A172 (cell line): ENCODE measurements around the gene FRAS1. TPM values are rescaled to one million over a fixed set of nuclear protein-coding genes. Genes with fewer than 3 reads are reported as not detected.
"Not testable (repeated sequence)": the region's sequence is repeated elsewhere in the genome, so short reads cannot be mapped to it uniquely, and the experiment has no call there.

ENCODE experiments used
- DNase-seq: peaks from one replicate; pipeline ENCODE4 v3.0.0-alpha.2; 2015; ENCODE audit warnings: low spot score
- total RNA-seq: library from RNA; depleted of rRNA; stranded (reverse); fragments of >200 nt; shearing (Covaris generic); gene quantifications from 2 replicates; pipeline ENCODE4 v1.2.3, GENCODE V29; 2014

FRAS1 gene
- total RNA-seq, 1 experiment from 2014 or later: 0.81 TPM

DNA sequence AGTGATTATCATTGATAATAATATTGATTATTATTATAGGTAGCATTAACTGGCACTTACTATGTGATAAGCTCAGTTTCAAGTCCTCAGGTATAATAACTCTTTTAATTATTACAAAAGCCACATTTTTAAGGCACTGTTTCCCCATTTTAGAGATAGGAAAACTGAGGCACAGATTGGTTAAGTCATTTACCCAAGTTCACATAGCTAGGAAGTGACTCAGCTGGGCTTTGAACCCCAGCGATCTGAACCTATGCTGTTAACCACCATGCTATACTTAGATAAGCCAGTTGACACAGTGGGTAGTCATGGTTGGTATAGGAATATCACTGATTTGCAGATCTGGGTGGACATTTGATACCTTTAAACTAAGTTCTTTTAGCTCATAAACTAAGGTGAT lies 110.4 kb downstream of the FRAS1 start:
- no peak for DNase-seq

DNA sequence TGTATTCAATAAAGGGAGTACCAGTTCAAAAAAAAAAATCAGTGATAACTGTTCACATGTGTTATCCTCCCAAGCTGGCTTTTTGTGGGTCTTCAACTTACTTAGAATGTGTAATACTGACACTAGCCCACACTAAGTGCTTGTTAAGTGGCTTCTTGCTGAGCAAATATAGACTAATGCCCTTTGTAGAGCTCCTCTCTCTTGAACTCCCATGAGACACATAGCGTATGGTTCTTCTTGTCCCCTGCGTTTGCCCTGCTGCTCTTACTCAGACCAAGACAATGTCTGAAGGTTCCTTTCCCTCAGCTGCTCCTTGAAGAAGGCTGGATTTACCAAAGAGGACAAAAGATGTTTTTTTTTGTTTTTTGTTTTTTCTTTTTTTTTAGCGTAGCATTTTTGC lies 110.9 kb downstream of the FRAS1 start:
- no peak for DNase-seq

DNA sequence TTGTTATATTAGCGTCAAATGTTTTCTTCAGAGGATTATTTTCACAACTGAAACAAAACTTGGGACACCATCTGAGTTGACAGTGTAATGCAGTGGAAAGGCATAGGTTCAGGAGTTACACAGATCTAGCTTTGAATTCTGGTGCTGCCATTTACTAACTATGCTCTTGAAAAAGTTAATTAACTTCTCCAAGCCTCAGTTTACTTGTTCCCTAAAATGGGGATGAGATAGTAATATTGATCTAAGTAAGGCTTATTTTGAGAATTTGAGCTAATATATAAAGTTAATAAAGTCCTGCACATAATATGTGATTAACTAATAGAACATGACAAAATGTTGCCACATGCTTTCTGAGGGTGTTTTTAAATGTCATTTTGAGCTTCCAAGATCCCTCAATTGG lies 112.6 kb downstream of the FRAS1 start:
- DNase-seq: no peak

DNA sequence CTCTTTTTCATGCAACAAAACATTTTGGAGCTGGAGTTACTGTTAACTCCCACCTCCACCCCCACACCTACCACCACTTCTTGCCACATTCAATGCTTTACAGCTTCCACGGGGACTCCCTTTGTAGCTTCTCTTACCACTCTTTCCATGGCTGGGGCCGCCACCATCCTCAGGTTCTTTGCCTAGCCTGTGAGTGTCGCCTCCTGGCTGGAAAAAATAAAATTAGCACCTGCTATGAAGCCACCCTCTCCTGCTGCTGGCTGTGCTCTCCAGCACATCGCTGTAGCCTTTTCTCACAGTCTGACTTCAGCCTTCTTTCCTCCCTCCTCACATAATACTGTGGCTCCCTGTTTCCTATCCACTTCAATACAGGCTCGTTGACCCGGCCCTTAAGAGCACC lies 114.4 kb downstream of the FRAS1 start:
- no peak for DNase-seq

DNA sequence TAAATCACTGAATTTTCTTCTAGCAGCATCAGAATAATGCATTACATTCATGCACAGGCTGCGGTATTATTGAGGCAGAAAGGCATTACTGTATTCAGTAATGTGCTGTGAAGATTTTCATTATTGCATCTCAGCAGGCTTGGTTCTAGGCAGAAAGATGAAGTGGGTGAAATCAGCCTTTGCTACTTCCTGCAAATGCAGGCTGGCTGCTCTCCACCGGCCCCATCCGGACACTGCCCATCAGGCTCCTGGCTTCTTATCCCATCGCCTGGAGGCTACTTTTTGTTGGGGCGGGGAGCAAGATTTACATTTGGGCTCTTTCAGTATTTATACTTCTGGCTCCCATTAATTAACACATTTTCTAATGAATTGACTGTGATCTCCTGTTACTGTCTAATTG lies 117.8 kb downstream of the FRAS1 start:
- DNase-seq: no peak

DNA sequence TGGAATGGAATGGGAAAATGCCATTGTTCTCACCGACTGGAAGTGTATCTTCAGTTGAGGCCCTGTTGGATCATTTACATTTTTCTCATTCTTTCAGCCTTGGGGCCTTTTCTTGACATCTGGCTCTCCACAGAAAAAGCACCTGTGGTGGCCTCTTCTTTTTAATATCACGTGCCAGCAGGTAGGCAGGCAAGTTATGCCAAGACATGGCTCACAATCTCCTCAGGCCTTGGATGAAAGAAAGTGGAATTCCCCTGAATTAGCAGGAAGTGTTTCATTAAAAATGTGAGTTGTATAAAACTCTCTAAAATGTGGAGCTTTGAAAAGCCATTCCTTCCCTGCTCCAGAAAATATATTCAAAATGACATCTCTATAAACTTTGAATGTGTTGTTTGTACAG lies 122.1 kb downstream of the FRAS1 start:
- DNase-seq: no peak

DNA sequence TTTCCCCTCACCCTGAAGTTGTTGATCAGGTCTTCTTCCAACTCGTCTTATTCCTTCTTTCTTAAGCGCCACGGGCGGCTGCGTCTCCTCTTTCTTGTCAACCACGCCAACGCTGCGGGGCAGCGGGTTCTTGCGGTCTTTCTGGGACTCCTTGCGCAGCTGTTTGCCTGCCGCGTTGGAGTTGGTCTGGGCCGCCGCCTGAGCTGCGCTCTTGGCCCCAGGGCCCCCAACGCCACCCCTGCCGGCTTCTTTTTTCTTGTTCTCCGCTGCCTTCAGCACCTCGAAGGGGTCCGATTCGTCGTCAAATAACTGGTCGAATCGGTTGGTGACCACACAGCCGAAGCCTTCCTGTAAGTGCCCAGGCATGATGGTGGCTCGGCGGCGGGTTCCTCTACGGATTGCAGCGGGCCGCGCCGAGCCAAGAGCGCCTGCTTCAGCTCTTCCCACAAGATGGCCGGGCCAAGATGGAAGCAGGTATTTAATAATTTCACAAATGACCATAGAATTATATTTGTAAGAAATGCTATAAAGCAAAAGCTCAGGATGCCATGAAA lies 124.6 kb downstream of the FRAS1 start:
- not testable (repeated sequence) for DNase-seq

DNA sequence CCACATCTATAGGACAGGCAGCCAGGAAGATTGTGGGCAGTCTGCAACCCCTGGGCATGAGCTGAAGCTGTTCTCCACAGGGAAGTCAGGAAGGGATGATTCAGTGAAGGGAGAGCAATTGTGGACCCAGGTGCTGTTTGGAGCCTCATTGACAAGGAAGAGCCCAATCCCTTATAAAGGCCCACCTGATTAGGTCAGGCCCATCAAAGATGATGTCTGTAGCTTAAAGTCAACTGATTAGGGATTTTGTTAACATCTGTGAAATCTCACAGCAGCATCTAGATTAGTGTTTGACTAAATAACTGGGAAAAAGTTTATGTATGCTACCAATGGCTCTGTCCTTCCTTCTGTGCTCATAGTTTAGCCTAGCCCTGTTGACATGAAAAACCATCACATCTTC lies 127.5 kb downstream of the FRAS1 start:
- no peak for DNase-seq

DNA sequence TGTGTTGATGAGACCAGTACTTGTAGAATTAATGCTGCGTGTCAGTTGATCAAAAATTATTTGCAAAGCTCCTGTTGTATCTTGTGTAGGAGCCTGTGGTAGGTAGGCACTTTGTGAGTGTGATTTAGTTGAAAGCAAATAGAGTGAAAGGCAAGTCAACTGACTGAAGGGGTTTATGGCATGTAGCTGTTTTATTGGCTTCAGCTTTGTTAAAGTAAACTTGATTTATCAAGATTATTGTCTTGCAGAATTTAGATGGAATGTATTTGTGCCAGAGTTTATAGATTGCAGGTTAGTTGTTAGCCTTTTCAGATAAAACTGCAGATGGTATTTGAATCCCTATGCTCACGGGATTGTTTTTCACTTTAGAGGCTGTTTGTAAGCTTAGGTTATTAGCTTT lies 128.0 kb downstream of the FRAS1 start:
- DNase-seq: no peak

DNA sequence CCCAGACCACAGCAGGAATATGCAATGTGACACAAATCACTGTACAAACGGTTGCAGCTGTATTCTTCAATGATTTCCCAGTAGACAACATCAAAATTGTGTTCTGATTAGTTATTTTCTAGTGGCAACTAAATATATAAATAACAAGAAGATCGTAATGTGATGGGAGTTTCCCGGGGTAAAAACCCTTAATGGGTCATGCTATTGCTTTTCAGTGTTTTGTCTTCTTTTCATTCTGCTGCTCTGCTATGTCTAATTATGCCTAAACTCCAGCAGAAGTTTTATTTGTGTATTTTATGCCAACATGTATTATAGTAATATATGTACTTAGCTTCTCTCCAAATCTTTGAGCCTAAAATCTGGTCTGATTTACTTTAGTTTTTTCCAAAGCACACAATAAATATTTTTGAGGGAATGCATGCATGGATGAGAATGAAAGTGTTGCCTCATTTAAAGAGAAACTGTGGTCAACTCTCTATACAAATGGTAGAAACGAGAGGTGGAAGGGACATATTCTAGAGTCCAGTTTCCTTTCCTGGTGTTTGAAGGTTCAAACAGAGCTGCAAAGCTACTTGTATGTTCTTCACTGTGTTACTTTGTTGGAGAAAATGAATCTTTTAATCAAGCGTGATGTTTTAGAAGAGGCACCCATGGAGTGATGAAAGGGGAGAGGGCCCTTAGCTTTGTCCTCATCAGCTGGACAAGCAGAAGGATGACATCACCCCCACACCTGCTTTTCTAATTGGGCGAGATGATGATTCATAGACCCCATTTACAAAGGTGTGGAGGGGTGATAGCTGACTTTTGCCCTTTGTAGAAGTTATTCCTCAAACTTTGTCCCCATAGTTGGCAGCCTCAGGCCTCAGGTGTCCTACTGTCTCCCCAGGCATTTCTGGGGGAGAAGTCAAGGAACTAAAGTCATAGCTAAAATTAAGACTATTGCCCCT lies 129.7 kb downstream of the FRAS1 start:
- DNase-seq: no peak

DNA sequence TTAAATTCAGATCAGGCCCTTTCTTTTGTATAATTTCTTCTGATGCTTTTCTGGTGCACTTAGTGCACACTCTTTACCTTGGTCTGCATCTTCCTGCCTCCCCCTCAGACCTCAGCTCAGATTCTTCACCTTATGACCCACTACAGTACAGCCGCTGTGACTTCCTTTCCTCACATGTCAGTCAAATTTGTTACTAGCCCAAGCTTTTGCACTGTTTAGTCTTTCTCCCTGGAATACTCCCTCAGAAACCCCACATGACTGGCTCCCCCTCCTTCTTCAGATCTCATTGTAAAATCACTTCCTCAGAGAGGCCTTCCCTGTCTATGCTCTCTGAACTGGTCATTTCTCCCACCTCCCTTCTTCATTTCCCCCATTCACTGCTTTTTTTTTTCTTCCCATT lies 132.9 kb downstream of the FRAS1 start:
- no peak for DNase-seq

DNA sequence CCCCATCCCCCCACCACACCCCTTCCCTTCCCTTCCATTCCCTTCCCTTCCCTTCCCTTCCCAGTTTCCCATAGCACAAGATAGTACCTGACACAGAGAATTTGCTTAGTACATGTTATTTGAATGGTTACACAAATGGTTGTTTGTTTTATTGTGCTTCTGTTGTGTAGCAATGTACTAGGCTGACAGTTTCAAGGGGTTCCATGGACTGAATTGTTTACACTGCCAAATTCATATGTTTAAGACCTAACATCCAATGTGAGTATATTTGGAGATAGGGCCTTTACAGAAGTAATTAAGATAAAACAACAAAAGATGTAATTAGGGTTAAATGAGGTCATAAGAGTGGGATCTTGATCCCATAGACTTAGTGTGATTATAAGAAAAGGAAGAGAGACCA lies 133.5 kb downstream of the FRAS1 start:
- DNase-seq: no peak

DNA sequence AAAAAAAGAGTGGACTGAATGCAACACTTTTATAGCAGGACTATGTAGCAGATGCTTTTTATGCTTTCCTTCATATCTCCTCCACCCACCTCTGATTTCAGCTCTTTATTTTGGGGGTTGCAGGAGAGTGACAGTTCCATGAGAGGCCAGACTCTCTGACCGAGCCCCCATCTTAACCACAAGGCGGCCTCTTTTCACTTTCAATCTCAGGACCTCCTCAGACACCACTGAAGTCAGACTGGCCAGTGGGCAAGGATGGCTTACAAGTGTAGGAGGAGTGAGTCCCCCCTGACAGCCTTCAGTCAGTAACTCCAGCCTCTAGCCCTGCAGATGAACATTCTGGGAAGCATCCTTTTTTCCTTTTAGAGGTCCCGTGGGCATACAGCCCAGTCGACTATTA lies 140.8 kb downstream of the FRAS1 start:
- DNase-seq: no peak

DNA sequence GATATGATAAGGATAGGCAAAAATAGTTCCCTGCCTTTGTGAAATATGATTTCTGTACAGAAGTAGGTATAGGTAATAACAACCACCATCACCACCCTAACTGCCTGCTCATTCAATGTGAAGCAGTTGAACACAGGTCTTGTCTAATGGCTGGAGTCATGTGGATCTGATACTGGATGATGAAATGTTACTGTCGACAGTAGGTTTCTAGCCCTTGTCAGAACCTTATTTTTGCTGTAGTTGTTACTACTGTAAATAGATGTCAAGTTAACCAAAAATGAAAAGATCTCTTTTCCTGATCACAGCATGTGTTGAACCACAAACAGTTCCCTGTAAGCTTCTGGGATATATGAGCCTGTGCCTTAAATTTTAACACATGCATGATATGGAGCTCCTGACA lies 142.9 kb downstream of the FRAS1 start:
- no peak for DNase-seq

DNA sequence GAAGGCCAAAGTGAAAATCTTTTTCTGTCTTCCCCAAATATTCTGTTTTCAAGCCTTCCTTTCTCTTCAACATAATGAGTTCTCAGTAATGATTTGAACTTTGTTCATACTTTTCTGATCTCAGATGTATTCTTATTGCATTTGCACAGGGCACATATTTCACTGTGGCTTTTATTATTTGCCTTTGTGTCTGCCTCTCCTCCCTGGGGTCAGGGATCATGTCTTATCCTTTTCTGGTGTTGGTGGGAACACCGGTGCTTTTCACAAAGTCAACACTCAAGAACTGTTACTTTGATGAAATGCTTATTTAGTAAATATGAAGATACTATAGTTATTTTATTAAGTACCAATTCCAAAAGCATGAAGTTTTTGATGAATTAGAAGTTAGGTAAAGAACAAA lies 143.8 kb downstream of the FRAS1 start:
- no peak for DNase-seq

DNA sequence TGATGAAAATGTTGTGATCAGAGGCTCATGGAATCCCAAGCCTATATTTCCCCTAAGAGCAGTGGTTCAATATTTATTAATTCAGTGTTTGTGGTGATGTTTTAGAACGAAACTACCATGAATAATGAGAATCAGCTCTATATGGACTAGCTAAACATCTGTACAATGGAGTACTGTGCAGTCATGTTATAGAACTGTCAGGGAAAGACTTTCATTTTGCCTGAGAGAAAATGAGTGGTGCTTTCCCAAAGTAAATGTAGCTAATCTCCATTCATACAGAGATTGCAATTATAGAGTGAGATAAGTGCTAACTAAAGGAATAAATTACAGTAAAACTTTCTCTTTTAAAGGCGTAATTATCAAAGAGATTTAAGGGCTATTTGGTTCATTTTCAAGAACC lies 147.1 kb downstream of the FRAS1 start:
- DNase-seq: no peak

DNA sequence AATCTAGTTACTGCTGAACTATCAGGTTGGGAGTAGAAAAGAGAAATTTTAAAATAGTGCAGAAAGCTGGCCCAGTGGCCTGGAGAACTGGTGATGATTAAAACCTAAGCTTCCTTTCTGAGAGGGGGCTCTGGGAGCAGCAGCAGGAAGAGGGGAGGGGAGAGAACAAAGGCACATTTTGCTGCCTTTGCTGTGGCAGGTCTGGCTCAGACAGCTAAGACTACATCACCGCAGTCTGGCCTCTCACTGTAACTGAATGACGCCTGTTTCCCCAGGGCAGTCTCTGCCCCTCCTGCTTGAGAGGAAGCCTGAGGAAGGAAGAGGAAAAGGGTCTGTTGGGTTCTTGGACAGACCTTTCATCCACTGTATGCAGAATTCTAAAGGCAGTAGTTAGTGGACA lies 148.5 kb downstream of the FRAS1 start:
- DNase-seq: no peak

DNA sequence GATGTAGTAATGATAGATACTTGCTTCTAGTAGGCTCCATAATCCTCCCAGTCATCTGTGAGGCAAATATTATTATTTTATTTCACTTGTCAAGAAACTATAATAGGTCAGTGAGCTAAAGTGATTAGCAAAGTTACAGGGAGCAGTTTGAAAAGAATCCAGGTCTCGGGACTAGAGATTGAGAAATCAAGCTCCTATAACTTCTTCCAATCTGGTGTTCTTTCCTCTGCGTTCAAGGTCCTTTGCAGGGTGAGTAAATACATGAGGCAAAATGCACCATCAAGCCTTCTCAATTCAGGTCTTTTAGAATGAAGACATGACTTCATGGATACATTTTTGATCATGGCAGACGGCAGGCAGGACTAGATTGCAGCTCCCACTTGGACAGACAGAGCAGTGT lies 150.4 kb downstream of the FRAS1 start:
- DNase-seq: no peak

DNA sequence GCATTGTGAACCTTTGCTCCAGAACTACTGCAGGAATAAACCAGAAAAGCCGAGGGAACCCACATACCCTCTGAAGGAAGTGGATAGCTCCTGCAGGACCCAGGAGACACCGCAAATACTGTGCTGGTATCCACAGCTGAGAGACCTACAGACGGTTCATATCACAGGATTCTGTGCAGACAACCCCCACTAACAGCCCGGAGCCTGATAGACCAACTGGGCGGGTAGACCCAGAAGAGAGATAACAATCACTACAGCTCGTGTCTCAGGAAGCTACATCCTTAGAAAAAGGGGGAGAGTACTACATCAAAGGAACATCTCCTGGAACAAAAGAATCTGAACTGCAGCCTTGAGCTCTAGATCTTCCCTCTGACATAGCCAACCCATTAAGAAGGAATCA lies 150.8 kb downstream of the FRAS1 start:
- no peak for DNase-seq

DNA sequence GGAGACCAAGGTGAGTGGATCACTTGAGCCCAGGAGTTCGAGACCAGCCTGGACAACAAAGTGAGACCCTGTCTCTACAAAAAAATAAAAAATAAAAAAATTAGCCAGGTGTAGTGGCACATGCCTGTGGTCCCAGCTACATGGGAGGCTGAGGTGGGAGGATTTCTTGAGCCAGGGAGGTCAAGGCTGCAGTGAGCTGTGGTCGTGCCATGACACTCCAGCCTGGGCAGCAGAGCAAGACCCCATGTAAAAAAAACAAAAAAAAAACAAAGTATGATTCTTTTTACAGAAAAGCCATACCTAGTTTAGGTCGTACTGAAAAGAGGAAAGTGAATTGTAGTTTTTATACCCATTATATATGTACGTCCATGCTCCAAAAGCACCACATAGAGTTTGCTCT lies 151.8 kb downstream of the FRAS1 start:
- DNase-seq: not testable (repeated sequence)

DNA sequence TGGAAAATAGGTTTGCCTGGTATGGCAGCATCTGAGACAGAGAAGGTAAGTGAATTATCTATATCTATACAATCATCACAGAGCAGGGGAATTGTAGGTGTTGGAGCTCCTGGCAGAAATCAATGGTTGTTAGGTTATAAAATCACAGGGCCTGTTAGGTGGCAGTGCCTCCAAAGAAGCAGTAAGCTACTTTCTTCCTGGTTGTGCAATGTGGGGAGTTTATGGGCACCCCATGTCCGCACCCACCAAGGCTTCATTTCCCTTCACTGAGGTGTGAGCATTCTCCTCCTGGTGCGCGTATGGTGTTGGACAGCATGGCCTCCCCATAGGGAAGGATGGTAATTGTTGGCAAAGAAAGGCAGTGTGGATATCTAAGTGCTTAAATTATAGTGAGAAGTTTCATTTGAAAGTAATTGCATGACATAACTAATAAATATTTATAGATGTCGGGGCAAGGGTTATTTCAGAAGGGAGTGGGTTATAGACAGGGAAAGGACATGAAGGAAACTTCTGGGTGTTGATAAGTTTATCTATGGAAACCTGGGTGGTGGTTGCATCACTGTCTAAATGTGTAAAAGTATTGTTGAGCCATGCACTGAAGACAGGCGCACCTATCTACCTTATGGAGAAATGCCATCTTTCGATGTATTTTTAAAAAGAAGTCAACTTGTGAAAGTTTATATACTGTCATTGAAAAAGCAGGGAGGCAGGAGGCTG lies 153.7 kb downstream of the FRAS1 start:
- DNase-seq: no peak

DNA sequence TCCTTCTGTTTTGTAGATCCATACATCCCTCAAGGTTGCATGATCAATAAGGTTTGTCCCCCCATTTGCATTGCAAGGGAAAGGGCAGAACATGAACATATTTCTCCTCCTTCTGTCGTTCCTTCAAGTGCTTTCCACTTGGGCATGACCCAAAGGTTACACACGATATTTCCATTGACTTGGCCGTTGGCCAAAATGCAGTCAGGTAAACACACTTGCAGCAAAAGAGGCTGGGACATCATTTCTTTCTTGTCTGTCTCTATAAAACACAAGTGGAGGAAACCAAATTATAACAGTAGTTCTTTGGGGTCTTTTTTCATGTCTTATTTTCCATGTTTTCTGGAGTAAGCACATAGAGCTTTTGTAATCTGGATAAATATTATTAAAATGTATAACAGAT lies 156.1 kb downstream of the FRAS1 start:
- no peak for DNase-seq

DNA sequence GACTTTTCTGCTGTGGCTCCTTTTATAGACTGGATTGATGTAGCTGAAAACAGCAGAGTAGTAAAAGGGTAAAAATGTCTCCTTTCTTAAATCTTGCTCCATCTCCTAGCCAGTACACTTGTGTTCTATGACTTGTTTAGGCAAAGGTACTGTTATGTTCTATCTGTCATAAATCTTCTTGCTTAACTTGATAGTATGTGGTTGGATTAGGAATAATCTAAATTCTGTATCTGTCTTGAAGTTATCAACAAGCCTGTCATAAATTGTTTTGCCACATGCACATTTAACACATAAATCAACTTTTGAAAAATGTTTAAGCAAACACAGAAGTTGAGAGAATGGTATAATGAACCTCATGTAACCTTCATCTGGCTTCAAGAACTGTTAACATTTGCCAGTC lies 157.0 kb downstream of the FRAS1 start:
- no peak for DNase-seq
